WTC11 (cell line): ENCODE results near the gene POC1A. TPM values are rescaled to one million over a fixed set of nuclear protein-coding genes. Genes with fewer than 3 reads are reported as not detected.
"Not testable (repeated sequence)": the region's sequence is repeated elsewhere in the genome, so short reads cannot be mapped to it uniquely, and the experiment has no call there.

Experiments
- ATAC-seq: fragments of 200-7000 bp; cut with Tn5 transposase; 2 replicates; pipeline ENCODE4 v1.10.0; 2021; ENCODE audit warnings: mild to moderate bottlenecking, moderate library complexity
- CTCF ChIA-PET: fragments of 300-600 bp; sonication (Branson Sonifier 250); formaldehyde crosslinking; loops from one replicate; lab custom pipeline; 2021; ENCODE audit warnings: antibody characterized with exemption; lab: Charles Lee
- POLR2A ChIA-PET: fragments of 350-600 bp; sonication (Branson Sonifier 250); formaldehyde crosslinking; loops from one replicate; lab custom pipeline; 2021; ENCODE audit warnings: antibody characterized with exemption; lab: Charles Lee
- DNase-seq: peaks from one replicate; pipeline ENCODE4 v3.0.0; 2021; ENCODE audit warnings: low spot score
- H3K27ac Mint-ChIP-seq: 2 replicates; pipeline ENCODE4 v1.8.0; 2021; ENCODE audit warnings: mixed read lengths
- H3K27me3 Mint-ChIP-seq: 2 replicates; pipeline ENCODE4 v1.8.0; 2021; ENCODE audit warnings: low read depth, mild to moderate bottlenecking, moderate library complexity, mixed read lengths
- H3K36me3 Mint-ChIP-seq: 2 replicates; pipeline ENCODE4 v1.8.0; 2021; ENCODE audit warnings: mixed read lengths
- H3K4me1 Mint-ChIP-seq: 2 replicates; pipeline ENCODE4 v1.8.0; 2022; ENCODE audit warnings: mixed read lengths
- H3K4me3 Mint-ChIP-seq: 2 replicates; pipeline ENCODE4 v1.8.0; 2021; ENCODE audit warnings: mild to moderate bottlenecking, moderate library complexity, mixed read lengths
- H3K9me3 Mint-ChIP-seq: 2 replicates; pipeline ENCODE4 v1.8.0; 2021; ENCODE audit warnings: mixed read lengths
- CBFB ChIP-seq: sonication (generic); formaldehyde crosslinking; IDR thresholded peaks from 2 replicates; pipeline ENCODE4 v1.8.1; 2022; ENCODE audit warnings: mild to moderate bottlenecking, low read depth, missing genetic modification reagents
- FOXJ3 ChIP-seq: sonication (generic); formaldehyde crosslinking; IDR thresholded peaks from 2 replicates; pipeline ENCODE4 v1.9.0; 2021; ENCODE audit warnings: missing genetic modification reagents, mild to moderate bottlenecking, borderline replicate concordance
- IRF2 ChIP-seq: sonication (generic); formaldehyde crosslinking; IDR thresholded peaks from 2 replicates; pipeline ENCODE4 v1.8.0; 2022; ENCODE audit warnings: low read depth, missing genetic modification reagents, borderline replicate concordance
- NFATC4 ChIP-seq: fragments of 250-450 bp; sonication (Bioruptor Pico); IDR thresholded peaks from 2 replicates; pipeline ENCODE4 v1.9.0; 2021; ENCODE audit warnings: mild to moderate bottlenecking
- NR3C1 ChIP-seq: sonication (generic); formaldehyde crosslinking; conservative IDR thresholded peaks from 2 replicates; pipeline ENCODE4 v1.8.1; 2023; ENCODE audit warnings: low read depth, mild to moderate bottlenecking, missing genetic modification reagents
- OVOL2 ChIP-seq: fragments of 250-450 bp; sonication (Bioruptor Pico); IDR thresholded peaks from 2 replicates; pipeline ENCODE4 v1.9.0; 2021; ENCODE audit warnings: mild to moderate bottlenecking, borderline replicate concordance
- SMAD3 ChIP-seq: sonication (generic); formaldehyde crosslinking; IDR thresholded peaks from 2 replicates; pipeline ENCODE4 v1.8.0; 2022; ENCODE audit warnings: missing genetic modification reagents, mild to moderate bottlenecking, borderline replicate concordance
- SMAD4 ChIP-seq: sonication (generic); formaldehyde crosslinking; IDR thresholded peaks from 2 replicates; pipeline ENCODE4 v1.8.0; 2022; ENCODE audit warnings: mild to moderate bottlenecking, missing genetic modification reagents
- ZNF121 ChIP-seq: sonication (generic); formaldehyde crosslinking; IDR thresholded peaks from 2 replicates; pipeline ENCODE4 v1.8.0; 2023; ENCODE audit warnings: missing genetic modification reagents
- ZNF396 ChIP-seq: fragments of 250-450 bp; sonication (Bioruptor Pico); IDR thresholded peaks from 2 replicates; pipeline ENCODE4 v1.8.0; 2021; ENCODE audit warnings: mild to moderate bottlenecking, moderate library complexity, borderline replicate concordance
- ZNF416 ChIP-seq: fragments of 250-450 bp; sonication (Bioruptor Pico); IDR thresholded peaks from 2 replicates; pipeline ENCODE4 v1.9.0; 2021; ENCODE audit warnings: mild to moderate bottlenecking, inconsistent platforms
- ZNF671 ChIP-seq: fragments of 250-450 bp; sonication (Bioruptor Pico); IDR thresholded peaks from 2 replicates; pipeline ENCODE4 v1.8.0; 2021; ENCODE audit warnings: mild to moderate bottlenecking
- total RNA-seq: library from RNA; stranded (reverse); gene quantifications from 3 replicates; pipeline ENCODE4 v1.2.3, GENCODE V29; 2021
- TF ChIP-seq, protein P1 (sequence below): sonication (generic); formaldehyde crosslinking; conservative IDR thresholded peaks from 2 replicates; pipeline ENCODE4 v1.8.1; 2022; ENCODE audit warnings: mild to moderate bottlenecking, missing genetic modification reagents
- TF ChIP-seq, protein P2 (sequence below): fragments of 250-450 bp; sonication (Bioruptor Pico); IDR thresholded peaks from 2 replicates; pipeline ENCODE4 v1.9.0; 2021; ENCODE audit warnings: mild to moderate bottlenecking
- TF ChIP-seq, protein P3 (sequence below): sonication (generic); formaldehyde crosslinking; IDR thresholded peaks from 2 replicates; pipeline ENCODE4 v1.8.0; 2022; ENCODE audit warnings: missing genetic modification reagents

Gene POC1A
- total RNA-seq, 1 experiment from 2014 or later = 31.3 TPM

DNA sequence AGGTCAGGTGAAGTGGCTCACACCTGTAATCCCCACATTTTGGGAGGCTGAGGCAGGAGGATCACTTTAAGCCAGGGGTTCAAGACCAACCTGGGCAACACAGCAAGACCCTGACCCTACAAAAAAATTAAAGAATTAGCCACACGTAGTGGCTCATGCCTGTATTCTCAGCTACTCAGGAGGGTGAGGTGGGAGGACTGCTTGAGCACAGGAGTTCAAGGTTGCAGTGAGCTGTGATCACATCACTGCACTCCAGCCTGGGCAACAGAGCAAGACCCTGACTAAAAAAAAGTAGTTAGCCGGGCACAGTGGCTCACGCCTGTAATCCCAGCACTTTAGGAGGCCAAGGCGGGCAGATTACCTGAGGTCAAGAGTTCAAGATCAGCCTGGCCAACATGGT lies 2.2 kb downstream of the POC1A start:
- Mint-ChIP-seq H3K36me3 (peaks cover 15% of the 10 kb centered on the region), H3K4me1 (peaks cover 32% of the 10 kb centered on the region)
- ChIA-PET CTCF (interaction anchor here (1.2 kb wide), 1 partner anchor 260 kb away, joined by 4 read pairs; no protein-coding TSS in a partner anchor), POLR2A (interaction anchor here (0.6 kb wide), 1 partner anchor 109 kb away, joined by 3 read pairs; no protein-coding TSS in a partner anchor)
- H3K4me3 Mint-ChIP-seq, ATAC-seq, DNase-seq, H3K27me3 Mint-ChIP-seq, H3K27ac Mint-ChIP-seq, H3K9me3 Mint-ChIP-seq: not testable (repeated sequence)
- TF ChIP-seq ZNF121 (CRISPR knock-in tag) = peak; percentile 78; the same call in 1 of the 2 replicates

DNA sequence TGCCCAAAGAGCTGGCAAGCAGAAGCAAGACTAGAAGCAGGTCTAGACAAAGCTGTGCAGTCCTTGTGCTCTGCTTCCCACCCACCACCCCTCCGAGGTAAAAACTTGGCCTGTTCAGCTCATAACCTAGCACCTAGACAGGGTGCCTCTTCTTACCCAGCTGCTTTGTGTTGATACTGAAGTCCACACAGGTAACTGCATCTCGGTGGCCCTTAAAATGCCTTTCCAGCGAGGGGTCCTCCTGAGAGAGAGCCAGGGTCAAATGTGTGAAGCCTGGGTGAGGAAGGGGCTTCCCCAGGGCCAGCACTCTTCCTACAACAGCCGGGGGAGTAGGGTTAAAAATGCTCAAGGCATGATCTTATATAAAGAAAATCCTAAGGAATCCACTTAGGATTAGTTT lies 3.4 kb downstream of the POC1A start:
- H3K9me3 Mint-ChIP-seq = no peaks in the 10 kb centered on the region
- CTCF ChIA-PET = interaction anchor here (0.6 to 1.8 kb wide), 5 partner anchors 28 to 147 kb away, joined by 3 to 7 read pairs (median 5); no protein-coding TSS in a partner anchor
- ATAC-seq (no peak), DNase-seq (no peak)
- H3K4me3 Mint-ChIP-seq = no peak overlapping the region
- H3K27ac Mint-ChIP-seq = no peak overlapping the region
- peaks cover 21% of the 10 kb centered on the region for H3K36me3 Mint-ChIP-seq
- H3K4me1 Mint-ChIP-seq = peaks cover 24% of the 10 kb centered on the region
- H3K27me3 Mint-ChIP-seq = no peaks in the 10 kb centered on the region
- POLR2A ChIA-PET = no interaction called here
- no peak for TF ChIP-seq ZNF416 (CRISPR knock-in tag)
- TF ChIP-seq ZNF396 (CRISPR knock-in tag) = no peak
- TF ChIP-seq SMAD4 (CRISPR knock-in tag) = no peak
- TF ChIP-seq, protein P1, sequence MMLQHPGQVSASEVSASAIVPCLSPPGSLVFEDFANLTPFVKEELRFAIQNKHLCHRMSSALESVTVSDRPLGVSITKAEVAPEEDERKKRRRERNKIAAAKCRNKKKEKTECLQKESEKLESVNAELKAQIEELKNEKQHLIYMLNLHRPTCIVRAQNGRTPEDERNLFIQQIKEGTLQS (CRISPR knock-in tag) = no peak
- no peak for TF ChIP-seq NFATC4 (CRISPR knock-in tag)
- TF ChIP-seq OVOL2 (CRISPR knock-in tag) = no peak
- no peak for TF ChIP-seq SMAD3 (CRISPR knock-in tag)
- TF ChIP-seq, protein P2, sequence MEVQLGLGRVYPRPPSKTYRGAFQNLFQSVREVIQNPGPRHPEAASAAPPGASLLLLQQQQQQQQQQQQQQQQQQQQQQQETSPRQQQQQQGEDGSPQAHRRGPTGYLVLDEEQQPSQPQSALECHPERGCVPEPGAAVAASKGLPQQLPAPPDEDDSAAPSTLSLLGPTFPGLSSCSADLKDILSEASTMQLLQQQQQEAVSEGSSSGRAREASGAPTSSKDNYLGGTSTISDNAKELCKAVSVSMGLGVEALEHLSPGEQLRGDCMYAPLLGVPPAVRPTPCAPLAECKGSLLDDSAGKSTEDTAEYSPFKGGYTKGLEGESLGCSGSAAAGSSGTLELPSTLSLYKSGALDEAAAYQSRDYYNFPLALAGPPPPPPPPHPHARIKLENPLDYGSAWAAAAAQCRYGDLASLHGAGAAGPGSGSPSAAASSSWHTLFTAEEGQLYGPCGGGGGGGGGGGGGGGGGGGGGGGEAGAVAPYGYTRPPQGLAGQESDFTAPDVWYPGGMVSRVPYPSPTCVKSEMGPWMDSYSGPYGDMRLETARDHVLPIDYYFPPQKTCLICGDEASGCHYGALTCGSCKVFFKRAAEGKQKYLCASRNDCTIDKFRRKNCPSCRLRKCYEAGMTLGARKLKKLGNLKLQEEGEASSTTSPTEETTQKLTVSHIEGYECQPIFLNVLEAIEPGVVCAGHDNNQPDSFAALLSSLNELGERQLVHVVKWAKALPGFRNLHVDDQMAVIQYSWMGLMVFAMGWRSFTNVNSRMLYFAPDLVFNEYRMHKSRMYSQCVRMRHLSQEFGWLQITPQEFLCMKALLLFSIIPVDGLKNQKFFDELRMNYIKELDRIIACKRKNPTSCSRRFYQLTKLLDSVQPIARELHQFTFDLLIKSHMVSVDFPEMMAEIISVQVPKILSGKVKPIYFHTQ (CRISPR knock-in tag) = no peak
- TF ChIP-seq NR3C1 (CRISPR knock-in tag) = no peak

DNA sequence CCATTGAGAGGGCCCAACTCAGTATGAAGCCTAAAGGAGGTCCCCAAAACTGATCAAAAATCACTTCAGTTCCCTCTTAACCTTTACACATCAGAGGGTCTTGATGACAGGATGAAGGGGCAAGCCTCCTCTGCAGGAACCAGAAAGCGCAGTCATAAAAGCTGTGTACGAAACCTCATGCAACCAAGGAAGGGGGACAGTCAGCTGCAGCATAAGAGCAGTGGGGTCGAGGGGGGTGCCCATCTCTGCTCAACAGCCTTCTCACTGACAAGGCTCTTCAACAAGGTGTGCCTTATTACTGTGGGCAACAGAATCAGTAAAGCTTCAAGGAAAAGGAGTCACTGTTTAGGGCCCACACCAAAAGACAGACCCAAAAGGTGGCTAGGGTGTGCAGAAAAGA lies 3.9 kb downstream of the POC1A start:
- H3K4me3 Mint-ChIP-seq = no peak overlapping the region
- ChIA-PET POLR2A (no interaction called here), CTCF (interaction anchor here (1.3 to 1.8 kb wide), 2 partner anchors 28 to 146 kb away, joined by 5 to 7 read pairs; no protein-coding TSS in a partner anchor)
- H3K27me3 Mint-ChIP-seq = no peaks in the 10 kb centered on the region
- H3K4me1 Mint-ChIP-seq = peaks cover 20% of the 10 kb centered on the region
- no peak for DNase-seq
- TF ChIP-seq, protein P3, sequence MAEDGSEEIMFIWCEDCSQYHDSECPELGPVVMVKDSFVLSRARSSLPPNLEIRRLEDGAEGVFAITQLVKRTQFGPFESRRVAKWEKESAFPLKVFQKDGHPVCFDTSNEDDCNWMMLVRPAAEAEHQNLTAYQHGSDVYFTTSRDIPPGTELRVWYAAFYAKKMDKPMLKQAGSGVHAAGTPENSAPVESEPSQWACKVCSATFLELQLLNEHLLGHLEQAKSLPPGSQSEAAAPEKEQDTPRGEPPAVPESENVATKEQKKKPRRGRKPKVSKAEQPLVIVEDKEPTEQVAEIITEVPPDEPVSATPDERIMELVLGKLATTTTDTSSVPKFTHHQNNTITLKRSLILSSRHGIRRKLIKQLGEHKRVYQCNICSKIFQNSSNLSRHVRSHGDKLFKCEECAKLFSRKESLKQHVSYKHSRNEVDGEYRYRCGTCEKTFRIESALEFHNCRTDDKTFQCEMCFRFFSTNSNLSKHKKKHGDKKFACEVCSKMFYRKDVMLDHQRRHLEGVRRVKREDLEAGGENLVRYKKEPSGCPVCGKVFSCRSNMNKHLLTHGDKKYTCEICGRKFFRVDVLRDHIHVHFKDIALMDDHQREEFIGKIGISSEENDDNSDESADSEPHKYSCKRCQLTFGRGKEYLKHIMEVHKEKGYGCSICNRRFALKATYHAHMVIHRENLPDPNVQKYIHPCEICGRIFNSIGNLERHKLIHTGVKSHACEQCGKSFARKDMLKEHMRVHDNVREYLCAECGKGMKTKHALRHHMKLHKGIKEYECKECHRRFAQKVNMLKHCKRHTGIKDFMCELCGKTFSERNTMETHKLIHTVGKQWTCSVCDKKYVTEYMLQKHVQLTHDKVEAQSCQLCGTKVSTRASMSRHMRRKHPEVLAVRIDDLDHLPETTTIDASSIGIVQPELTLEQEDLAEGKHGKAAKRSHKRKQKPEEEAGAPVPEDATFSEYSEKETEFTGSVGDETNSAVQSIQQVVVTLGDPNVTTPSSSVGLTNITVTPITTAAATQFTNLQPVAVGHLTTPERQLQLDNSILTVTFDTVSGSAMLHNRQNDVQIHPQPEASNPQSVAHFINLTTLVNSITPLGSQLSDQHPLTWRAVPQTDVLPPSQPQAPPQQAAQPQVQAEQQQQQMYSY = no peak
- TF ChIP-seq ZNF671 = no peak
- H3K9me3 Mint-ChIP-seq = no peaks in the 10 kb centered on the region
- no peak for ATAC-seq
- peaks cover 26% of the 10 kb centered on the region for H3K36me3 Mint-ChIP-seq
- no peak overlapping the region for H3K27ac Mint-ChIP-seq

DNA sequence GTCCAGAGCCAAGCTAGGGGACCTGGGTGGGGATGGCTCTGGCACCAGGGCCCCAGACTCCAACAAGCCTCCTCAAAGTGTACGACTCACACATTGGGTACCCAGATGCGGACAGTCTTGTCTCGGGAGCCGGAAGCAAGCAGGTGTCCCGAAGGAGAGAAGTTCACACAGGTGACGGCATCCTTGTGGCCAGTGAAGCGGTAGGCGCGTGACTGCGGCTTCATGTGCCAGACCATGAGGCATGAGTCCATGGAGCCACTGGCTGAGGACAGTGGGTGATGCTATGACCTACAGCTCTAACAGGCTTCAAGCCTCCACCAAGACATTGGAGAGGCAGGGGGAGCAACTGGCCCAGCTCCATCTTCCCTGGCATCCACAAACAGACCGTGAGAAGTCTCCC lies 4.5 kb downstream of the POC1A start:
- no peaks in the 10 kb centered on the region for H3K9me3 Mint-ChIP-seq
- TF ChIP-seq IRF2 (CRISPR knock-in tag) (no peak), FOXJ3 (no peak), CBFB (CRISPR knock-in tag) (no peak), SMAD4 (CRISPR knock-in tag) (no peak)
- H3K27me3 Mint-ChIP-seq = no peaks in the 10 kb centered on the region
- CTCF ChIA-PET = interaction anchor here (1.0 to 1.8 kb wide), 3 partner anchors 27 to 146 kb away, joined by 3 to 7 read pairs (median 5); no protein-coding TSS in a partner anchor
- H3K4me1 Mint-ChIP-seq = peaks cover 14% of the 10 kb centered on the region
- POLR2A ChIA-PET = no interaction called here
- ATAC-seq (no peak), DNase-seq (no peak)
- H3K27ac Mint-ChIP-seq = no peak overlapping the region
- peaks cover 26% of the 10 kb centered on the region for H3K36me3 Mint-ChIP-seq
- no peak overlapping the region for H3K4me3 Mint-ChIP-seq
